ENCODE measurements around the gene TMEM176A. TPM values are rescaled to one million over a fixed set of nuclear protein-coding genes. Genes with fewer than 3 reads are reported as not detected.
A peak's percentile ranks its signal among the peaks of the same experiment; 100 is the strongest.

TMEM176A gene
- total RNA-seq, 2 donors from 2014 or later = 56.3 to 102 TPM

- Histone ChIP-seq H3K4me1 (peaks cover 0 to 6% of the 10 kb centered on the region in 2 donors), H3K27ac (no peak overlapping the region), H3K27me3 (no peaks in the 10 kb centered on the region), H3K9me3 (no peaks in the 10 kb centered on the region), H3K36me3 (no peaks in the 10 kb centered on the region), H3K4me3 (no peak overlapping the region)
- peak; percentile 28 for DNase-seq (ENCODE audit: low spot score)
- no peak for TF ChIP-seq CTCF (IDR thresholded peaks at IDR 0.05)
Measured at GRCh38 chr7:150778014-150778737, 22.4 kb upstream of the TMEM176A start.

DNA sequence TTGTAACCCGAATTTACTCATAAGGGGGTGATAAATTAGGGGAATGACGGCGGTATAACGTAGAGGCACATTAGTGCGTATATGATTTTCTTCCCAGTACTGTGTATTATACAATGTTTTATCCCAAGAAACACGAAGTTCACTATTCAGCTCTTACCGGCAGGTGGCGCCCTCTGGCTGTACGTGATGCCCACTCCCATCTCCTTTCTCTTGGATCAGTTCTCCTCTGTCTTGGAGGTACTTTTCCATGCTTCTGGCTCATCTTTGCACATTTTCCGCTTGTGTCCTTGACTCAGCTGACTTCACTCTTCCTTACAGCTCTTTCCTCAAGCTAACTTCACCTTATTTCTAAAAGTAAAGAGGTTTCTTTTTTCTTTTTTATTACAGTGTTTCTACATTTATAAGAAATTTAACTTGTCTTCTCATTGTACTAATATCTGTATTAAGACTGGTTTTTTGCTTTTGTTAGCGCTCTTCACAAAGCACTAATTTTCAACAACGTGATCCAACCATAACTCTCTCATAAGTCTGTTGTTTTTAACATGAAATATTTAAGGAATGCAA, 21.7 kb upstream of the TMEM176A start:
- Histone ChIP-seq H3K4me3 (no peak overlapping the region), H3K9me3 (no peaks in the 10 kb centered on the region), H3K27ac (no peak overlapping the region), H3K36me3 (no peaks in the 10 kb centered on the region), H3K27me3 (no peaks in the 10 kb centered on the region), H3K4me1 (peaks cover 0 to 6% of the 10 kb centered on the region in 2 donors)
- TF ChIP-seq CTCF (IDR thresholded peaks at IDR 0.05) = peak; percentile 64 to 91
- peak; percentile 92 for DNase-seq (ENCODE audit: low spot score)

- DNase-seq (ENCODE audit: low spot score) = peak; percentile 32
- no peak for TF ChIP-seq CTCF (IDR thresholded peaks at IDR 0.05)
- Histone ChIP-seq H3K4me3 (no peak overlapping the region), H3K27ac (no peak overlapping the region), H3K27me3 (no peaks in the 10 kb centered on the region), H3K36me3 (no peaks in the 10 kb centered on the region), H3K9me3 (no peaks in the 10 kb centered on the region), H3K4me1 (peaks cover 0 to 20% of the 10 kb centered on the region in 2 donors)
Measured at GRCh38 chr7:150780292-150780691, 20.3 kb upstream of the TMEM176A start.

GRCh38 chr7:150781103-150781502, 19.5 kb upstream of the TMEM176A start:
- H3K27ac ChIP-seq = no peak overlapping the region

DNA sequence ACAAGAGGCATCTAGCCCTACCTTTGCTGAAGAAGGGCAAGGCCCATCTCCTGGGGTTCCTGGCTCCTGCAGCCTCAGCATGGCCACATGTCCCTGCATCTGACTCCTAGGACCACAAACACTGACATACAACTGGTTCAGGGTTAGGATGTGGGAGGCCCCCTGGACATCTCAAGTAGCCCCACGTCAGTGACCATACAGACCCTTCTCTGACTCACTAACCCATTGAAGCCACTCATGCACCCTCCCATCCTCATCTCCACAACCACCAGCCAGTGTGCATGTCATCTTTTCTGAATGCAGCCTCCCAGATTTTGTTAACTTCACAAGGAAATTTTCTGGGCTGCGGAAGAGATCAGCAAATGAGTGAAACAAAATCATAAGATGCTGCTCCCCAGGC, 18.6 kb upstream of the TMEM176A start:
- Histone ChIP-seq H3K4me1 (peaks cover 0 to 35% of the 10 kb centered on the region in 2 donors), H3K4me3 (no peak overlapping the region), H3K36me3 (no peaks in the 10 kb centered on the region), H3K27me3 (no peaks in the 10 kb centered on the region), H3K27ac (no peak overlapping the region), H3K9me3 (no peaks in the 10 kb centered on the region)
- DNase-seq (ENCODE audit: low spot score) = peak; percentile 43
- no peak for TF ChIP-seq CTCF (IDR thresholded peaks at IDR 0.05)

More at GRCh38 chr7:150781103-150781502, 19.5 kb upstream of the TMEM176A start:
- DNase-seq (ENCODE audit: low spot score) = no peak
- Histone ChIP-seq H3K27me3 (no peaks in the 10 kb centered on the region), H3K4me3 (no peak overlapping the region), H3K9me3 (no peaks in the 10 kb centered on the region), H3K36me3 (no peaks in the 10 kb centered on the region), H3K4me1 (peaks cover 0 to 28% of the 10 kb centered on the region in 2 donors)
- no peak for TF ChIP-seq CTCF (IDR thresholded peaks at IDR 0.05)

All from right atrium auricular region (tissue), 2 donors.